A549 treated with GW870086 at 1 μM for 4 hours (cell line): ENCODE measurements around the gene NOL3. TPM values are rescaled to one million over a fixed set of nuclear protein-coding genes. Genes with fewer than 3 reads are reported as not detected.

Experiments
- total RNA-seq: library from RNA; stranded (reverse); fragments of 200-300 nt; extraction: Qiagen RNA extraction; gene quantifications from 5 replicates; pipeline ENCODE4 v1.2.3, GENCODE V29; 2022; ENCODE audit warnings: low read depth

NOL3 gene
- total RNA-seq = 76.4 to 107 TPM (median 89.9 TPM) in 5 replicates

DNA sequence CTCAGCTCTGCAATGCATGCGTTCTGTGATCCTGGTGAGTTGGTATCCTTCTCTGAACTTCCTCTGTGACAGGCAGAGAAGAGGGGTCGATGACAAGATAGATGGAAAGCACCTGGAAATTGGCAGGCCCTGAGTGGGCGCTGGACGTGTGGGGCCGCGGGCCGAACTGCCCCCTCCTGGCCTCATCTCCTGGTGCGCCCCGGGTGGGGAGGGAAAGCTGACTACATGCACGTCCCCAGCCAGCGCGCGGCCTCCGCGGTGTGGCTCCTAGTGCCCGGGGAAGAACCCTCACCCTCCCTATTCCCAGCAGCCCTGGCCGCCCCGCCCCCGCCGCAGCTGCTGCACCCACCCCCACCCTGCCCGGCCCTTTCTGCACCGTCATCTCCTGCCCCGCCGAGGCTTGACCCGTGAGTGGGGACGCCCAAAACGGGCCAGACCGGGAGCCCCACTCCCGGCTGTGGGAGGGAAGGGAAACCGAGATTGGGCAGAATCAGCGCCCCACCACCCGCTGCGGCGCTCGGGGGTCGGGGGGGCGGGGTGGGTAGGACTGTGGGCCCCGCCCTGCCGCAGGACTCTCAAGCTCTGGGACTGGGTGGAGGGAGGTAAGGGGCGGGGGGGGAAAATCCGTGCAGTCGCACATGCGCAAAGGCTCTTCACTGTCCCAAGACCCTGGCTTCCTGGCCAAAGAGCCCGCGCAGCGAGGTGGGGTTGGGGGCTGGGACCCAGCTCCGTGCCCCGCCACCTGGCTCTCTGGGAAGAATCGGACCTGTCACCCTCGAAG, at the start of gene NOL3:
Gene NOL3, plus strand, starts transcription at position 371 of the 781 bp plus-strand sequence.

DNA sequence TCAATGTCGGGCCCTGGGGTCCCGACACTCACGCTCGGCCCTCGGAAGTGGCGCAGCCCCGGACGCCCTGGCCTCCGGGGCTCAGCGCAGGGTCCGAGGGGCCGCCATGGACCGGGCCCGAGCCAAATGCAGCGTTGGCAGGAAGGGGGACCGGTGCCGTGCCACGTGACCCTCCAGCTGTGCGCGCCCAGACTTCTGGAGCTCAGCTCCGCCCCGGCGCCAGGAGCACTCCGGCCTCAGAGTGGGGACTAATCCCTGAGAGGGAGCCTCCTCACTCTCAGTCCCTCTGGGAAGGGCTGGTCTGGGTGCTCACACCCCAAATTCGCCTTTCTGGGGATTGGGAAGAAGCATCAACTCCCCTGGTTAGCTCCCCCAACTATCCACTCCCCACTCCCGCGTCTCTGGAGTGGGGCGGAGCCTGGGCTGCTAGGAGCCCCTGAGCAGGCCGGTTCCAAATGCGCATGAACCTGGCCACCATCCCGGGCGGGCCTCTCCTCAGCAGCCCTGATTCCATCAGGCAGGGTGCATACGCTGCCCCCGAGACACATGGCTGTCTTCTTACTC, 19.4 kb upstream of the NOL3 start, which contains the start of gene B3GNT9:
Gene B3GNT9, minus strand, starts transcription at position 166 of the 564 bp plus-strand sequence. CDS start 513 bp downstream, outside the sequence.

DNA sequence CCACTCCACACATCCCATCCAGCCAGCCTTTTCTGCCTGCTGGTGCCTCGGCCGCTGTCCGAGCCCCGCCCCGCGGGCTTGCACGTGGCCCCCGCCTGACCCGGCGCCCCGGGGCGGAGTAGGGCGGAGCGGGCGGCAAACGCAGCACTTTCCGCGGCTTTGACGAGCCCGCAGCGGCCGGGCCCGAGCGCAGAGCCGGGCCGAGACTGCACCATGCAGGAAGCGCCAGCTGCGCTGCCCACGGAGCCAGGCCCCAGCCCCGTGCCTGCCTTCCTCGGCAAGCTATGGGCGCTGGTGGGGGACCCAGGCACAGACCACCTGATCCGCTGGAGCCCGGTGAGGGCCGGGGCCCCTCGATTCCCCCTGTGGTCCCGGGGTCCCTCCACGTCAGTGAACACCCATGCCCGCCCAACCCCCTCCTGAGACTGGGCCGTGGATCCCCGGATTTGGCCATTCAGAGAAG, 5.7 kb upstream of the NOL3 start, which contains the start of gene HSF4:
Gene HSF4, plus strand, starts transcription at position 147 of the 463 bp plus-strand sequence. Its CDS starts 67 bp downstream, at position 214.

DNA sequence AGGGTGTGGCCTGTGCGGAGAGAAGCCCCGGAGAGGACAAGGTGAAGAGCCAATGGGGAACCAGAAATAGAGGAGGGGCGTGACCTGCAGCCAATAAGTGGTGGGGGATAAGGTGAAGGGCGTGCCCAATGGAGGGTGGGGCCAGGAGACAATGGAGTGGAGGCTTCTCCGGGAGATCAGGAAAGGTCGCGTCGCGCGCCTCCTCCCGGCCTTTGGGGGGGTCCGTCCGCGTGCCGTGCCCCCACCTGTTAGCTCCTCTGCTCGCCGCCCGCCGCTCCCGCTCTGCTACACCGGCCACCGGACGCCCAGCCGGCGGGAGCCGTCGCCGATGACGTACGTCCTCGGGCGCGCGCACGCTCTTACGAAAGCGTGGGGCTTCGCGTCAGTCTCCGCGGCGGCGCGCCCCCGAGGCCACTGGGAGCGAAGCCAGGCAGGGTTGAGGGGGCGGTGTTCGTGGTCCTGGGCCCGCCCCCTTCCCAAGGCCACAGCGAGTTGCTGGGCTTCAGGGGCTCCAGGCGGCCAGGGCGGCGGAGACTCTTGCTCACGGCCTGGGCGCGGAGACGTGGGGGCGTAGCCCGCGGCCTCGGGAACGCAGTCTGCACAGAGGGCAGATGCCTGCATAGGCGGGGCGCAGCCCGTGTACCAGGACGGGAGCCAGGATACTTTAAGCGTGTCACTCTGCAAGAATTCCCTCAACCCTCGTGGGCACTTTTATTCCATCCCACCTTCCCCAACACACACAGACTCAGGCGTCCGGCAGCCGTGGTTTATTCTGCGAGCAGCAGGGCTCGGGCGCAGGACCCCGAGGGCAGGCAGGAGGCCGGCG, 13.5 kb downstream of the NOL3 start, which contains the start of gene MATCAP1:
Gene MATCAP1, minus strand, starts transcription at position 337 of the 826 bp plus-strand sequence. CDS start 3,353 bp downstream, outside the sequence.

DNA sequence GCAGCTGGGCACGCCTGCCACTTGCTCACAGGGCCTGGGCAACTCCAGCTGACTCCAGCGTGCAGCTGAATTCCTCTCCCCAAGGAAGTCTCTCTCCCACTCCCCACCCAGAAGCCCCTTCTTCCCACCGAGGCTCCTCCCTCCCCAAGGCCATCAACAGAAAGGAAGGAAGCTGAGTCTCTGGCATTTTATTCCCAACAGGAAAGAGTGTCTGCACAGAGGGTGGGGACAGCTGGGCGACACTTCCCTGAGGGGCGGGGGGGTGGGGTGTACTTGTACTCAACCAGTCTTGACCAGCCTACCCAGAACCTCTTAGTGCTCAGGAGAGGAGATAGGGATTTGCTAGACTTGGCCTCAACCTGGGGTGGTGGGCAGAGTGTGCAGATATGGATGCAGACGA, 19.7 kb downstream of the NOL3 start, which contains the start of gene EXOC3L1:
Gene EXOC3L1, minus strand, starts transcription at position 96 of the 400 bp plus-strand sequence. CDS start 460 bp downstream, outside the sequence.

DNA sequence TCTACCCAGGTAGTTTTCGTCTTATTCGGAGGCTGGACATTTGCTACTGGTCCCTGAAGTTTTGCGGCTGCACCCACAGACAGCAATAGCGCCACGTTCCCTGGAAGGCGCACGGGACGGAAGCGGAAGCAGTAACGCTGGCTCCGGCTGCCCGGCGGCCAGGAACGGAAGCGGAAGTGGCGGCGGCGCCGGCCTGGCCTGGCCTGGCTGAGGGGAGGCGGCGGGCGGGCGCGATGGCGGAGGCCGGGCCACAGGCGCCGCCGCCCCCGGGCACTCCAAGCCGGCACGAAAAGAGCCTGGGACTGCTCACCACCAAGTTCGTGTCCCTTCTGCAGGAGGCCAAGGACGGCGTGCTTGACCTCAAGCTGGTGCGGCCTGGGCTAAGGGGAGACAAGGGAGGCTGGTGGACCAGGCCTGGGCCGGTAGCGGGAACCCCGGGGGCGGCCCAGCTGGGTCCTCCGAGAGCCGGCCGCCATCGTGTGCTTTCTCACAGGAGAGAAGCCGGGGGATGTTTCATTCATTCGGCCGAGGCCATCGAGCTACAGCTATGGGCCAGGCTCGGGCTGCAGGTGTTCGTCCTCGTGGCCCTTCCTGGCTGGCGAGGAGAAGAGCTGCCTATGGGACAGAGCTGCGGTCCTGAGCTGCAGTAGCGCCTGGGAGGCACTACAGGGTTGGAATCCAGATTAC, 21.8 kb downstream of the NOL3 start, which contains the start of gene E2F4:
Gene E2F4, plus strand, starts transcription at position 161 of the 687 bp plus-strand sequence. Its CDS starts 73 bp downstream, at position 234.

DNA sequence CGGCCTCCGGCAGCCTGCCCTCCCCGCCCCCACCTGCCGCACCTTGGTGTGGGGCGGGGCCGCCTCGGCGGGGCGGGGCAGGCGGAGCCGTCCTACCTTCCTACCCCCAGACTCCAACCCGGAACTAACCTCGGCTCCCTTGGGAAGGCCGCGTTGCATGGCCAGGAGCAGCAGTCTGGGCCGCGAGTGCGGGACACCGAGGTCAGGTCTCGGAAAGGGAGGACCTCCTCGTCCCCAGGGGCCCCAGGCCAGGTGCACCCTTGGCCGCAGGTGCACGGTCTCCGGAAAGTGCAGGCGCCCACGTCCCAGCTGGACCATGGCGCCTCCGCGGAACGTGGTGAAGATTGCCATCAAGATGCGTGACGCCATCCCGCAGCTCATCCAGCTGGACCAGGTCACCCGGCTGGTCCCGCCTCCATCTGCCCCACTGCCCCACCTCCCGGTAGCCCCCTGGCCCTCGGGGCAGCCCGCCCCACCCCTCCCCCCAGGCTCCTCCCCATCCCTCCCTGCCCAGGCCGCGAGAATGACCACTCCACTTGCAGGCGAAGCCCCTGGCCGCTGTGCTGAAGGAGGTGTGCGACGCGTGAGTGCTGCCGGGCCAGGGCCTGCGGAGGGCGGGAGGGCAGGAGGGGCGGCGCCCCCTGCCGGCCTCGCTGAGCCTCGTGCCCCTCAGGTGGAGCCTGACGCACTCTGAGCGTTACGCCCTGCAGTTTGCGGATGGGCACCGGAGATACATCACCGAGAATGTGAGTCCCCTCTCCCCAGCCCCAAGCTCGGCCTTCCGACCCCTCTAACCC, 28.9 kb downstream of the NOL3 start, which contains the start of gene ELMO3:
Gene ELMO3, plus strand, starts transcription at position 121 of the 797 bp plus-strand sequence. Its CDS starts 196 bp downstream, at position 317.

Other genes starting within 250 kb of the NOL3 start
- 19.1 to 31.3 TPM (median 25.8 TPM) in 5 replicates for gene RRAD, start 245.0 kb upstream of the NOL3 start, total RNA-seq
- gene CIAO2B, start 236.1 kb upstream of the NOL3 start, total RNA-seq = 157 to 187 TPM (median 178 TPM) in 5 replicates
- gene CES2, start 235.0 kb upstream of the NOL3 start, total RNA-seq = 26.9 to 35.6 TPM (median 31.3 TPM) in 5 replicates
- 1.8 to 2.5 TPM (median 2.3 TPM) in 5 replicates for gene CES3, start 209.3 kb upstream of the NOL3 start, total RNA-seq
- gene CES4A, start 181.9 kb upstream of the NOL3 start, total RNA-seq = 1.8 to 2.7 TPM (median 2.0 TPM) in 5 replicates
- 46.6 to 53.6 TPM (median 51.6 TPM) in 5 replicates for gene CBFB, start 141.4 kb upstream of the NOL3 start, total RNA-seq
- 24.3 to 26.8 TPM (median 25.6 TPM) in 5 replicates for gene PHAF1, start 60.6 kb upstream of the NOL3 start, total RNA-seq
- gene B3GNT9, start 19.5 kb upstream of the NOL3 start, total RNA-seq = 7.7 to 9.5 TPM (median 9.0 TPM) in 5 replicates
- 16.1 to 19.2 TPM (median 18.6 TPM) in 5 replicates for gene TRADD, start 10.6 kb upstream of the NOL3 start, total RNA-seq
- gene FBXL8, start 10.6 kb upstream of the NOL3 start, total RNA-seq = 3.4 to 9.0 TPM (median 8.0 TPM) in 5 replicates
- gene HSF4, start 5.8 kb upstream of the NOL3 start, total RNA-seq = 11.9 to 16.5 TPM (median 13.2 TPM) in 5 replicates
- gene MATCAP1, start 13.4 kb downstream of the NOL3 start, total RNA-seq = 5.4 to 8.4 TPM (median 6.3 TPM) in 5 replicates
- gene EXOC3L1, start 19.6 kb downstream of the NOL3 start, total RNA-seq = 0.09 to 0.30 TPM (median 0.23 TPM) in 3 of 5 replicates, not detected in the others
- gene E2F4, start 21.6 kb downstream of the NOL3 start, total RNA-seq = 82.2 to 98.8 TPM (median 95.1 TPM) in 5 replicates
- 0.99 to 1.5 TPM (median 1.4 TPM) in 5 replicates for gene ELMO3, start 28.6 kb downstream of the NOL3 start, total RNA-seq
- 87.8 to 98.8 TPM (median 94.3 TPM) in 5 replicates for gene TMEM208, start 56.6 kb downstream of the NOL3 start, total RNA-seq
- 47.9 to 66.5 TPM (median 61.3 TPM) in 5 replicates for gene FHOD1, start 76.9 kb downstream of the NOL3 start, total RNA-seq
- 1.4 to 1.7 TPM (median 1.6 TPM) in 5 replicates for gene SLC9A5, start 78.4 kb downstream of the NOL3 start, total RNA-seq
- 11.0 to 14.2 TPM (median 12.3 TPM) in 5 replicates for gene PLEKHG4, start 109.0 kb downstream of the NOL3 start, total RNA-seq
- gene KCTD19, start 156.2 kb downstream of the NOL3 start, total RNA-seq = 0.14 to 0.79 TPM (median 0.43 TPM) in 5 replicates
- 0.21 to 0.35 TPM (median 0.21 TPM) in 3 of 5 replicates, not detected in the others for gene LRRC36, start 156.3 kb downstream of the NOL3 start, total RNA-seq
- 8.6 to 14.2 TPM (median 12.1 TPM) in 5 replicates for gene TPPP3, start 223.0 kb downstream of the NOL3 start, total RNA-seq
- 4.6 to 7.2 TPM (median 6.5 TPM) in 5 replicates for gene ZDHHC1, start 245.9 kb downstream of the NOL3 start, total RNA-seq